Activated T-cell treated with anti-CD3 and anti-CD28 coated beads, Interleukin-2, amount 50 U/mL, for 48 hours (primary cell): ENCODE results near the gene USP36.
"Not testable (repeated sequence)": the region's sequence is repeated elsewhere in the genome, so short reads cannot be mapped to it uniquely, and the experiment has no call there.

Experiments used
- DNase-seq, 2 experiments: peaks; one replicate each; pipeline ENCODE4 v3.0.0-alpha.2; 2020

Gene USP36

GRCh38 chr17:78763561-78763960 lies 77.1 kb downstream of the USP36 start:
- DNase-seq = no peak

DNA sequence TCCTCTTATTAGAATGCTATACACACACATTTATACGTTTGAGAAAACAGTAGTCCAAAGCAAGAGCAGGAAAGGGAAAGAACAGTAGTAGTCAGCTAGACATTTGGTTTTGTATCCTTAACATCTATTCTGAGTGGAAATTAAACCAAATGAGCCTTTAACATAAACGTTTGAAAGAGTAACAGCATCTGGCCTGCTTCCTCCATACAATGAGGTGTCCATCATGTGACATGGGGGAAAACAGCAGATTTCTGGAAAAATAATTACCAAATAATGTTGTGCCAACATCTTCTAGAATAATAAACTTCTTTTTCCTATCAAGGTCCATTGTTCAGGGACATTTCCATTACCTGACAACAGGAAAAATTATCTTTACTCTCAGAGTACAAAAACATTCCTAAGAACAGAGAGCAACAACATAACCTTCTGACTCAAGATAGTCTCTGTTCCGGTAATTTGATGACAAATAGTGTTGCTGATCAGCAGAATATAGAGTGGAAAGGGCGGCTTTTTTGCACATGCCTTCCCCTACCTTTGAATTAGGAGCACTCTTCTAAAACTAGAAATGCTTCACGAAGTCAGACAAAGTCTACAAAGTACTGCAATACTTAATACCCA lies 78.7 kb downstream of the USP36 start:
- no peak for DNase-seq

GRCh38 chr17:78759969-78760352 lies 80.7 kb downstream of the USP36 start:
- no peak for DNase-seq

DNA sequence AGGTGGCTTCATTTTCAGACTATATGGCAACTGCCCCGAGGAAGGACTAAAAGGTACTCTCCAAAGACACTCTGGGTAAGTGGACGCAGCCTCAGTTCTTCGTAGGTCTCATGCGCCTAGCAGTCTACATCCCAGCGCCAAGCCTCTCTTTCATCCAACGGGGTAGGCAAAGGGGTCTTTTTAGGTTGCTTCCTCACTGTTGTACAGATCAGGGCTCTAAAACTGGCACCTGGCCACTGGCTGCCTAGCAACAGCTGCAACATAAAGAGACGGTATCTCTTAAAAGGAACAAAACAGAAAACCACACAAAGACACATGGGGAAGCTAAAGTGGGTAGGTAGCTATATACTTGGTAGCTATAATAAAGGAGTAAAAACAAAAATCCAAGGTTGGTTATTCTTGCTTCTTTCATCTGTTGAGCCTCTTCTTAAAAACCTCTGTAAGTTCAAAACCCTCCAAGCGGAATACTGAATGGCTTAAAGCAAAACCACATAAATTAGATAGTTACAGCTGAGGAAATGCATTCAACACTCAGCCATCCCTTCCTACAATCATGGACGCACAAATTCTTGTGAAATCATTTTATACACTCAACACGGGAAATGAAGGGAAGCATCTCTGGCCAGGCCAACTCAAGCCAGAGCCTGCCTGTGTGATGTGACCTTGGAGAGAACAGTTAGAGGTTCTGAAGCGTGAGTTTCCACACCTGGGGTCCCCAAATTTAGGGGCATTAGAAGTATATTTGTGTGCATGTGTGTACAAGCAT lies 81.2 kb downstream of the USP36 start:
- peak; percentile 72 to 75 for DNase-seq

DNA sequence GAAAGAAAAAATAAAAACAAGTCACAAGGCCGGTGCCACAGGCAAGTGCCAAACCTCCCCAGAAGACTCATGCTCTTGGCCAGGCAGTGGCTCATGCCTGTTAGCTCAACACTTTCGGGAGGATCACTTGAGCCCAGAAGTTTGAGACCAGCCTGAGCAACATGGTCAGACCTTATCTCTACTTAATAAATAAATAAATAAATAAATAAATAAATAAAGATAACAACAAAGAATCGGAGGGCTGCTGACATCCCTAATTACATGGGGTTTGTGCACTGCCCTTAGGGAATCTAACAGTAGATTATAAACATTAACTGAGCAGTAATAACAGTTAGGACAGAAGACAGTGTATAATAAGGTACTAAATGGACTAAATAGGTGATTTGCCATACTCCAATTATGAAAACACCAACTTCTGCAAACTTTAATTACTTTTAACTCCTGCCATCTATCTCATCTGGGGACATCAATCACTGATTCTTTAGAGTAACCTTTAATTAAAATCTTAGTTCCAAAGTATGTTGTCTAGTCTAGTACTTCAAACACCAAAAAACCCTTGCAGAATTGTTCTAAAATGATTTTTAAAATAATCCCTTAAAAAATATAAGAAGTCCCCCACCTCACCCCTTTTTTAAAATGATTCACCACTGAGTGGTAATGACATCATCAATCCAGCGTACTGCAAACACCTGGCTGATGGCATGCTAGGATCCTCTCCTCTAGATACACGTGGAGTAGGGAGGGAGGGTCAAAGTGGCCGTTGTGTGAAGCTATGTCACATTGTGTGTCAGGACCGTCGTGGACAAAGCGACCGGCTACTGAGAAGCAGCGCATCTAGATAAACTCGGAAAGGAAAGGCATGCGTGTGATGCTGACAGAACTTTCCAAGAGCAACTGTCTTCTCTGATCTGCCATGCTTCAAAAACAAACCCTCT lies 87.0 kb downstream of the USP36 start:
- DNase-seq = peak in 1 of 2 experiments; percentile 59

DNA sequence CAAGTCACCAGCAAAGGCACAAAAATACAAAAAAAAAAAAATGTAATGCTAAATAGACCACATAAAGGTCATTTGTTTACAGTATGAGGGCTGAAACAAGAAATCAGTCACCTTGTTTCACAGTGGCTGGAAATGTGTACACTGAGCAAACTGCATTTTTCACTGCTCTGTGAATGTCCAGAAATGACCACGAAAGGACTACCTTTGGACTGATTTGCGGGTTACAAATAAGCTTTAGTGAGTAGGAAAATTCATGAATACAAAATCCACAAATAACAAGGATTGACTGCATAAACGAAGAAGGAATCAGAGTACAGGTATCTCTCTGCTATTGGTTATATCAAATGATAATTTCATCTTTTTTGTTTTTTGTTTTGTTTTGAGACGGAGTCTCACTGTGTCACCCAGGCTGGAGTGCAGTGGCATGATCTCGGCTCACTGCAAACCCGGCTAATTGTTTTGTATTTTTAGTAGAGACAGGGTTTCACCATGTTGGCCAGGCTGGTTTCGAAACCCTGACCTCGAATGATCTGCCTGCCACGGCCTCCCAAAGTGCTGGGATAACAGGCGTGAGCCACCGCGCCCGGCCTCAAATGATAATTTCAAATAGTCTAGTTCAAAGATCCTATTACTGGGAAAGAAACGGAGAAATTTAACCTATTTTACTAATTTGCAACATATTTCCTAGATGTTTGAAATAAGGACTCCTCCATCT lies 89.0 kb downstream of the USP36 start:
- DNase-seq = no peak

DNA sequence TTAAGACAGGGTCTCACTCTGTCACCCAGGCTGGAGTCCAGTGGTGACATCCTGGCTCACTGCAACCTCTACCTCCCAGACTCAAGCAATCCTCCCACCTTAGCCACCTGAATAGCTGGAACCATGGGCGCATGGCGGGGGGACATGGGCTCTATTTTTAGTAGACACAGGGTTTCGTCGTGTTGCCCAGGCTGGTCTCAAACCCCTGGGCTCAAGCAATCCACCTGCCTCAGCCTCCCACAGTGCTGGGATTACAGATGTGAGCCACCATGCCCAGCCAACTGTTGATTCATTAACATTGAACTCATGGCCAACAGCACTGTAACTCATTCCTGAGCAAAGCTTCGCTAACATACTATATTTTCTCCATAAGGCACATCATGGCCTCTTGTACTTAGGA lies 89.6 kb downstream of the USP36 start:
- DNase-seq = not testable (repeated sequence)

GRCh38 chr17:78748730-78749317 lies 91.8 kb downstream of the USP36 start:
- peak; percentile 77 to 83 for DNase-seq

DNA sequence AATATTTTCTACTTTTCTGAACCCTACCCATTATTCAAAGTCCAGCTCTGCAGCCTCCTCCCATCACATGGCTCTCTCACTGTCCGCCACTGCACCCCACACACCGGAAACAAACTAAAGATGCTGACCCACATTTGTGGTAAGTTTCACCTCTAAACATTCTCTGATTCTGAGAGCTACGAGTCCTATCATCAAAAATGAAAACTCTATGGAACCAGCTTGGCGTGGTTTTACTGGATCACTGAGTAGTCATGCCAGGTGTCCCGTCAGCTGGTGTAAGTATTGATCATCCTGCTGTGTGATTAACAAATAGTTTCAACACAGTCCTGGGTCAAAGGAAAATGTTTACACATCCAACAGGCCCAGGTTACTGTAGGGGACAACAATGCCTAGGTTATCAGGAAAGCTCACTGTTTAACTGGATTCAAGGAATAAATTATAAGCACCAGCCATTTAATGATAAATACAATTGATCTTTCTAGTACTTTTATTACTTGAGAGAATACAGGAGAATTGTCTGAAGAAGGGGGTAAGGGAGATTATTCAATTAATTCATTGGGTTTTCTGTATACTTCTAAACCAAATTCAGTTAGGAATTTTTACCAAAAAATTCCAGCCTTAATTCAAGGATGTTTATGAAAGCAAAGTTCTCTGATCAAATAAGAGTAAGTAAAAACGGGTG lies 92.4 kb downstream of the USP36 start:
- peak; percentile 67 to 68 for DNase-seq

DNA sequence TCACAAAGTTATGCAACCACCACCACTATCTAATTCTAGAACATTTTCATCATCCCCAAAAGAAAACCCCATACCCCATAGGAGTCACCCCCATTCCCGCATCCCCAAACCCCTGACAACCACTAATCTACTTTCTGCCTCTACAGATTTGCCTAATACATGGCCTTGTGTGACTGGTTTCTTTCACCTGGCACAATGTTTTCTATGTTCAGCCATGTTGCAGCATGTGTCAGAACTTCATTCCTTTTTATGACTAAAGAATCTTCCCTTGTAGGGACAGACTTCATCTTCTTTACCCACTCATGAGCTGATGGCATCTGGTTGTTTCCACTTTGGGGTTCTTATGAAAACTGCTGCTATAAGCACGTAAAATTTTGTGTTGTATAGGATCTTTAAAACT lies 93.1 kb downstream of the USP36 start:
- no peak for DNase-seq

GRCh38 chr17:78746949-78747269 lies 93.7 kb downstream of the USP36 start:
- no peak for DNase-seq

DNA sequence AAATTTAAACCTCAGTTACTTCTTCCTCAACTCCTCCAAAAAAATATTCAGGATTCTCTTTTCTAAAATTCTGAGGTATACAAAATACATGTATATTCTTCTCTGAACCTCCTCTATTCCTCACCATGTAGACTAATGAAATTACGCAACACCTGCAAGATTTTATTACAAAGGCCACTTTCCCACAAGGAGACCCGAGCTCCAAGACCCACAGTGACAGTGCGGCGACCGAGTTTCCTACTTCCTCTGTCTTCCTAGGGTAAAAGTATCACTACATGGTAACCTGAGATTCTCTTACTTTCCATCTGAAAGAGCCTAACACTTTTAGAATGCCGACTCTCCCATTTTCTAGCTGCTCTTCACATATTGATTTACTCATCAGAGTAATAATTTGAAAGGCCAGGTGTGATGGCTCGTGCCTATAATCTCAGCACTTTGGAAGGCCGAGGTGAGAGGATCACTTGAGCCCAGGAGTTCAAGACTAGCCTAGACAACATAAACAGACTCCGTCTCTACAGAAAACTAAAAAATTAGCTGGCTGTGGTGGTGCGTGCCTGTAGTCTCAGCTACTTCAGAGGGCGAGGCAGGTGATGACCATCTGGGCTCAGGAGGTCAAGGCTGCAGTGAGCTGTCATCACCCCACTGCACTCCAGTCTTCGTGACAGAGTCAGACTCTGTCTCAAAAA lies 94.2 kb downstream of the USP36 start:
- DNase-seq = no peak
